Suprapubic skin (tissue), 4 donors: ENCODE results near the gene LGR4. TPM values are rescaled to one million over a fixed set of nuclear protein-coding genes. Genes with fewer than 3 reads are reported as not detected.

ENCODE experiments used
- DNase-seq, 2 donors: peaks; one replicate each; pipeline ENCODE4 v3.0.0-alpha.2; 2019; ENCODE audit warnings: low spot score in 2 of 2
- H3K27ac ChIP-seq: fragments of 200-600 bp; sonication (generic); one replicate; pipeline ENCODE4 v1.5.1; 2019
- H3K27me3 ChIP-seq: fragments of 200-600 bp; sonication (generic); one replicate; pipeline ENCODE4 v1.5.1; 2019
- H3K36me3 ChIP-seq: fragments of 200-600 bp; sonication (generic); one replicate; pipeline ENCODE4 v1.5.1; 2019
- H3K4me1 ChIP-seq: fragments of 200-600 bp; sonication (generic); one replicate; pipeline ENCODE4 v1.5.1; 2019
- H3K4me3 ChIP-seq: fragments of 200-600 bp; sonication (generic); one replicate; pipeline ENCODE4 v1.5.1; 2019; ENCODE audit warnings: mild to moderate bottlenecking
- H3K9me3 ChIP-seq: fragments of 200-600 bp; sonication (generic); one replicate; pipeline ENCODE4 v1.5.1; 2019
- CTCF ChIP-seq, 2 donors: fragments of 200-600 bp in 1 of 2; fragments of 450-650 bp in 1 of 2; sonication (generic) in 1 of 2; IDR thresholded peaks; one replicate each; pipeline ENCODE4 v1.5.1; 2016 to 2019; ENCODE audit warnings: antibody characterized with exemption in 2 of 2, mild to moderate bottlenecking in 1 of 2, moderate library complexity in 1 of 2
- EP300 ChIP-seq: sonication (generic); formaldehyde crosslinking; IDR thresholded peaks from one replicate; pipeline ENCODE4 v1.6.1; 2017; ENCODE audit warnings: antibody characterized with exemption
- POLR2A ChIP-seq, 2 donors: fragments of 450-650 bp; IDR thresholded peaks; one replicate each; pipeline ENCODE4 v1.6.1; 2017; ENCODE audit warnings: antibody characterized with exemption in 2 of 2, mild to moderate bottlenecking in 2 of 2, moderate library complexity in 2 of 2
- POLR2AphosphoS5 ChIP-seq, 3 donors: sonication (generic); formaldehyde crosslinking; IDR thresholded peaks; one replicate each; pipeline ENCODE4 v1.6.1; 2017; ENCODE audit warnings: antibody characterized with exemption in 3 of 3
- WGBS: methylation state at CpG from one replicate; pipeline ENCODE4 v1.1.5; 2018; 5-methylcytosine and 5-hydroxymethylcytosine counted together
- total RNA-seq, 4 donors: library from RNA; depleted of rRNA; stranded (reverse); fragments of >200 nt; gene quantifications; one replicate each; pipeline ENCODE4 v1.1.0, GENCODE V29; 2016

LGR4 gene
- total RNA-seq, 4 donors from 2014 or later = 54.7 to 143 (median 66.4) TPM

- DNase-seq = no peak
- Histone ChIP-seq H3K9me3 (no peaks in the 10 kb centered on the region), H3K27me3 (no peaks in the 10 kb centered on the region), H3K36me3 (no peaks in the 10 kb centered on the region), H3K4me3 (no peak overlapping the region), H3K4me1 (peaks cover 78% of the 10 kb centered on the region), H3K27ac (no peak overlapping the region)
- WGBS = 83% methylated on average over 2 of the region's 2 CpGs
- no peak for TF ChIP-seq CTCF (IDR thresholded peaks at IDR 0.05)
- no peak for TF ChIP-seq POLR2A (IDR thresholded peaks at IDR 0.05)
- no peak for TF ChIP-seq POLR2AphosphoS5 (IDR thresholded peaks at IDR 0.05)
- no peak for TF ChIP-seq EP300
Observed at GRCh38 chr11:27425814-27426213, 46.8 kb downstream of the LGR4 start.

- TF ChIP-seq POLR2AphosphoS5 (IDR thresholded peaks at IDR 0.05) (peak in 2 of 3 donors; percentile 77 to 92), POLR2A (IDR thresholded peaks at IDR 0.05) (no peak)
- H3K9me3 ChIP-seq = no peaks in the 10 kb centered on the region
- WGBS = 43% methylated on average over 4 of the region's 4 CpGs
- no peak overlapping the region for H3K4me3 ChIP-seq
- peaks cover 59% of the 10 kb centered on the region for H3K4me1 ChIP-seq
- H3K27ac ChIP-seq = peak overlapping the region; percentile 85
- no peaks in the 10 kb centered on the region for H3K36me3 ChIP-seq
- DNase-seq = peak; percentile 82 to 83
- no peaks in the 10 kb centered on the region for H3K27me3 ChIP-seq
Observed at GRCh38 chr11:27423125-27423524, 49.5 kb downstream of the LGR4 start.

DNA sequence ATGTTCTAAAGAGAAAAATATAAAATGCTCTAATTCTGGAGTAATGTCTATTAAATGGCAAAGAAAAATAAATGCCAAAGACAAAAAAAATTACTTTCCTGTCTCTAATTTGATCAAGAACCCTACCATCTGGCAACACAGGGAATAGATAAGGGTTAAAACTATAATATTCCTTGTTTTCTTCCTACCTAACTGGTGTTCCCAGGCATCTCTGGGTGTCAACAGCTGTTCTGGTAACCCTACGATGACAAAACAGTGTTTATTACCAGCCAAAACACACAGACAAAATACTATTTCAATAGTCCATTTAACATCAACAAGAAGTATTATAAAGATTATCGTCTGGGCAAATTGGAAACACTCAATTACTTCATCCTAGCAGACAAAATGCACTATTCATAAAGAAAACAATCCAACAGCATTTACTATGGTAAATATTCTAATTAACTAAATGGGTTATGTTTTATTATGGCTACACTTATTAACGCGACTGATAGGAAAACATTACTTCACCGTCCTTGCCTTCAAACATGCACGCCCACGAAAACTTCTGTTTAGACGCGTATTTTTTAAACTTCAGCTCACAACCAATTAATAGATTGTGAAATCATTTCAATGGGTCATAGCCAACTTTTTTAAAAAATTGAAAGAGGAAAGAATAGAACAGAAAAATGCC, 50.6 kb downstream of the LGR4 start:
- no peak for DNase-seq
- TF ChIP-seq CTCF (IDR thresholded peaks at IDR 0.05) = no peak
- no peak for TF ChIP-seq EP300
- no peak for TF ChIP-seq POLR2A (IDR thresholded peaks at IDR 0.05)
- TF ChIP-seq POLR2AphosphoS5 (IDR thresholded peaks at IDR 0.05) = no peak
- Histone ChIP-seq H3K27ac (peak overlapping the region; percentile 85), H3K9me3 (no peaks in the 10 kb centered on the region), H3K4me3 (peak overlapping the region; percentile 15), H3K27me3 (no peaks in the 10 kb centered on the region), H3K4me1 (peaks cover 50% of the 10 kb centered on the region), H3K36me3 (no peaks in the 10 kb centered on the region)
- 33% methylated on average over 9 of the region's 9 CpGs for WGBS

GRCh38 chr11:27420722-27421572, 51.6 kb downstream of the LGR4 start:
- 57% methylated on average over 4 of the region's 4 CpGs for WGBS
- no peaks in the 10 kb centered on the region for H3K27me3 ChIP-seq
- TF ChIP-seq CTCF (IDR thresholded peaks at IDR 0.05) (no peak), POLR2A (IDR thresholded peaks at IDR 0.05) (no peak), POLR2AphosphoS5 (IDR thresholded peaks at IDR 0.05) (no peak), EP300 (no peak)
- no peak for DNase-seq
- no peaks in the 10 kb centered on the region for H3K9me3 ChIP-seq
- H3K4me1 ChIP-seq = peaks cover 54% of the 10 kb centered on the region
- H3K4me3 ChIP-seq = no peak overlapping the region
- H3K36me3 ChIP-seq = no peaks in the 10 kb centered on the region
- H3K27ac ChIP-seq = peak overlapping the region; percentile 85

DNA sequence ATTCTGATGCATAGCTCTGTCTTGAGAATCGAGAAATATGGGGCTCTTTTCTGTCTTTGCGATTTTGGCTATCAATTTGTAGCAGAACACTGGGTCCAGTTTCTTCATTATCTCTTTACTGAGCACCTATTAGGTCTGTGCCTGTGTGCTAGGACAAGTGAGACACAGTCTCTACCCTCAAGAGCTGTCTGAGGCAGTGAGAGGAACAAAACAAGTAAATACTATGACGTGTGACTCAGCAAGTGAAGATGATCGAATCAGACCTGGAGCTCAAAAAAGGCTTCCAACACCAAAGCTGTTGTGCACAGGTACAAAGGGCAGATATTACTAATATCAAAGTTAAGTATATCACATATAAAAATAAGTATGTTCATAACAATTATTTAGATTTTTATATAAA, 52.4 kb downstream of the LGR4 start:
- no peaks in the 10 kb centered on the region for H3K9me3 ChIP-seq
- TF ChIP-seq POLR2AphosphoS5 (IDR thresholded peaks at IDR 0.05) (no peak), EP300 (no peak), POLR2A (IDR thresholded peaks at IDR 0.05) (no peak), CTCF (IDR thresholded peaks at IDR 0.05) (no peak)
- no peak for DNase-seq
- H3K4me3 ChIP-seq = no peak overlapping the region
- peaks cover 60% of the 10 kb centered on the region for H3K4me1 ChIP-seq
- H3K36me3 ChIP-seq = no peaks in the 10 kb centered on the region
- no peak overlapping the region for H3K27ac ChIP-seq
- H3K27me3 ChIP-seq = no peaks in the 10 kb centered on the region
- 79% methylated on average over 4 of the region's 4 CpGs for WGBS
